C4-2B (cell line): ENCODE measurements around the gene NOP58.

Source experiments
- ZFX ChIP-seq: fragments of 450-650 bp; IDR thresholded peaks from 2 replicates; pipeline ENCODE4 v1.6.1; 2017
- TF ChIP-seq, protein P1 (sequence below): fragments of 450-650 bp; conservative IDR thresholded peaks from 2 replicates; pipeline ENCODE4 v1.5.1; 2017; ENCODE audit warnings: mild to moderate bottlenecking

DNA sequence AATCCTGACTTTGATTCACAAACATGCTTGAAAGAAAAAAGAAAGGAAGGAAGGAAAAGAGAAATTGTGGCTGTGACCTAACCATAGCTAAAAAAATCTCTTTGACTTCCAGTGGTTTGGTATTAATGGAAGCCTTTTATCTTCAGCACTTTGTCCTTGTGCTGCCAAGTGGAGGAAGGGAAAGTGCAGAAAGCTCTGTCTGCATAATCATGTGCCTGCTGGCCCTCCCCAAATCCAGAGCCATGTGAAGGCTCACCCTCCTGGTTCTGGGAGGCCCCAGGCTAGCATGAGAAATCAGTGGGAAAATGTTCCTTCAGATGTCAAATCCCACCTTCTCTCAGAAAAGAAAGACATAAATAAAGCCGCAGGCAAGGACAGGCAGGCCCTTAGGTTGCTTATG, 62.3 kb downstream of the NOP58 start:
- TF ChIP-seq, protein P1, sequence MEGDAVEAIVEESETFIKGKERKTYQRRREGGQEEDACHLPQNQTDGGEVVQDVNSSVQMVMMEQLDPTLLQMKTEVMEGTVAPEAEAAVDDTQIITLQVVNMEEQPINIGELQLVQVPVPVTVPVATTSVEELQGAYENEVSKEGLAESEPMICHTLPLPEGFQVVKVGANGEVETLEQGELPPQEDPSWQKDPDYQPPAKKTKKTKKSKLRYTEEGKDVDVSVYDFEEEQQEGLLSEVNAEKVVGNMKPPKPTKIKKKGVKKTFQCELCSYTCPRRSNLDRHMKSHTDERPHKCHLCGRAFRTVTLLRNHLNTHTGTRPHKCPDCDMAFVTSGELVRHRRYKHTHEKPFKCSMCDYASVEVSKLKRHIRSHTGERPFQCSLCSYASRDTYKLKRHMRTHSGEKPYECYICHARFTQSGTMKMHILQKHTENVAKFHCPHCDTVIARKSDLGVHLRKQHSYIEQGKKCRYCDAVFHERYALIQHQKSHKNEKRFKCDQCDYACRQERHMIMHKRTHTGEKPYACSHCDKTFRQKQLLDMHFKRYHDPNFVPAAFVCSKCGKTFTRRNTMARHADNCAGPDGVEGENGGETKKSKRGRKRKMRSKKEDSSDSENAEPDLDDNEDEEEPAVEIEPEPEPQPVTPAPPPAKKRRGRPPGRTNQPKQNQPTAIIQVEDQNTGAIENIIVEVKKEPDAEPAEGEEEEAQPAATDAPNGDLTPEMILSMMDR = no peak
- no peak for TF ChIP-seq ZFX
